Esophagus muscularis mucosa (tissue), 4 donors: ENCODE data around the gene SEMA6D. TPM values are rescaled to one million over a fixed set of nuclear protein-coding genes. Genes with fewer than 3 reads are reported as not detected.

Experiments used
- DNase-seq: peaks from one replicate; pipeline ENCODE4 v3.0.0-alpha.2; 2017; ENCODE audit errors: extremely low spot score
- H3K27ac ChIP-seq, 4 donors: fragments of 200-600 bp; sonication (generic); replicated peaks in 1 of 4; 1 replicate in 3 of 4; 2 replicates in 1 of 4; pipeline ENCODE4 v1.5.1; 2016 to 2019; ENCODE audit warnings: mild to moderate bottlenecking in 1 of 4
- H3K27me3 ChIP-seq, 4 donors: fragments of 200-600 bp; sonication (generic); one replicate each; pipeline versions ENCODE4 v1.5.1 to v1.6.0; 2016 to 2019
- H3K36me3 ChIP-seq, 4 donors: fragments of 200-600 bp; sonication (generic); one replicate each; pipeline ENCODE4 v1.5.1; 2016 to 2019
- H3K4me1 ChIP-seq, 4 donors: fragments of 200-600 bp; sonication (generic); one replicate each; pipeline ENCODE4 v1.5.1; 2016 to 2019
- H3K4me3 ChIP-seq, 4 donors: fragments of 200-600 bp; sonication (generic); 1 replicate in 2 of 4; 2 replicates in 2 of 4; pipeline ENCODE4 v1.5.1; 2016 to 2019; ENCODE audit warnings: mild to moderate bottlenecking in 4 of 4, moderate library complexity in 1 of 4
- H3K9me3 ChIP-seq, 4 donors: fragments of 200-600 bp; sonication (generic); 1 replicate in 3 of 4; 2 replicates in 1 of 4; pipeline ENCODE4 v1.5.1; 2016 to 2019
- EP300 ChIP-seq: sonication (generic); formaldehyde crosslinking; IDR thresholded peaks from one replicate; pipeline ENCODE4 v1.6.1; 2017; ENCODE audit warnings: antibody characterized with exemption
- POLR2A ChIP-seq: fragments of 450-650 bp; IDR thresholded peaks from one replicate; pipeline ENCODE4 v1.6.1; 2017; ENCODE audit warnings: antibody characterized with exemption, moderate library complexity, mild to moderate bottlenecking, low read depth
- POLR2AphosphoS5 ChIP-seq, 2 donors: sonication (generic); formaldehyde crosslinking; IDR thresholded peaks; one replicate each; pipeline ENCODE4 v1.6.1; 2017; ENCODE audit warnings: antibody characterized with exemption in 2 of 2
- WGBS: methylation state at CpG from one replicate; pipeline ENCODE4 v1.1.5; 2018; 5-methylcytosine and 5-hydroxymethylcytosine counted together
- intact Hi-C: fragments of 100-400 bp; cut with DNase I; formaldehyde crosslinking; loops from one replicate; pipeline ENCODE4 v1.15.1; 2023
- total RNA-seq, 4 donors: library from RNA; depleted of rRNA; stranded (reverse); fragments of >200 nt; gene quantifications; one replicate each; pipeline versions ENCODE4 v1.1.0 to v1.2.1, GENCODE V29; 2016
- TF ChIP-seq, protein P1 (sequence below), 3 experiments: fragments of 200-600 bp in 2 of 3; fragments of 450-650 bp in 1 of 3; sonication (generic) in 2 of 3; IDR thresholded peaks; one replicate each; pipeline ENCODE4 v1.5.1; 2017 to 2019; ENCODE audit warnings: antibody characterized with exemption in 3 of 3, mild to moderate bottlenecking in 2 of 3, moderate library complexity in 1 of 3

Gene SEMA6D
- total RNA-seq, 4 donors from 2014 or later, result 2.1 to 5.2 (median 3.8) TPM

DNA sequence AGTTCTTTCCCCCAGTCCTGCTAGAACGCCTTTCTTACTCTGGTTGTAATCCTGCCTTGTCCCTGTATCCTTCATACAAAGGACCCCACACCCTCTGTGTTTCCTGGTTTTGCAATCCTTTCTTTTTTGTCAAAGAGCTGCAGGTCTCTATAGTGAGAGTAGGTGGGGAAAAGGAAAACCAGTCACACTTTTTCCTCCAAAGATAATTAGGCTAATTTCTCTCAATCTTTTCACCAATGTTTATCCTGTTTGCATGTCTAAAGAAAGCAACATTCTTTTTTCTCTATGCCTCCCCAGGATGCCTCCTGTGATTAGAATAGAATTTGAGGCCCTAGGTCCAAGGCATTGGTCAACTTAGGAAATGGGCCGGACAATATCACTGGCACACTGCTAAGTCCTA lies 25.4 kb downstream of the SEMA6D start:
- DNase-seq, result no peak
- no peak for TF ChIP-seq EP300
- TF ChIP-seq POLR2A, result no peak
- TF ChIP-seq, protein P1, sequence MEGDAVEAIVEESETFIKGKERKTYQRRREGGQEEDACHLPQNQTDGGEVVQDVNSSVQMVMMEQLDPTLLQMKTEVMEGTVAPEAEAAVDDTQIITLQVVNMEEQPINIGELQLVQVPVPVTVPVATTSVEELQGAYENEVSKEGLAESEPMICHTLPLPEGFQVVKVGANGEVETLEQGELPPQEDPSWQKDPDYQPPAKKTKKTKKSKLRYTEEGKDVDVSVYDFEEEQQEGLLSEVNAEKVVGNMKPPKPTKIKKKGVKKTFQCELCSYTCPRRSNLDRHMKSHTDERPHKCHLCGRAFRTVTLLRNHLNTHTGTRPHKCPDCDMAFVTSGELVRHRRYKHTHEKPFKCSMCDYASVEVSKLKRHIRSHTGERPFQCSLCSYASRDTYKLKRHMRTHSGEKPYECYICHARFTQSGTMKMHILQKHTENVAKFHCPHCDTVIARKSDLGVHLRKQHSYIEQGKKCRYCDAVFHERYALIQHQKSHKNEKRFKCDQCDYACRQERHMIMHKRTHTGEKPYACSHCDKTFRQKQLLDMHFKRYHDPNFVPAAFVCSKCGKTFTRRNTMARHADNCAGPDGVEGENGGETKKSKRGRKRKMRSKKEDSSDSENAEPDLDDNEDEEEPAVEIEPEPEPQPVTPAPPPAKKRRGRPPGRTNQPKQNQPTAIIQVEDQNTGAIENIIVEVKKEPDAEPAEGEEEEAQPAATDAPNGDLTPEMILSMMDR (IDR thresholded peaks at IDR 0.05), result no peak
- no peak for TF ChIP-seq POLR2AphosphoS5 (IDR thresholded peaks at IDR 0.05)
- H3K27ac ChIP-seq, result no peak overlapping the region
- no peaks in the 10 kb centered on the region for H3K27me3 ChIP-seq
- 86% methylated on average over 2 of the region's 2 CpGs for WGBS
- no peaks in the 10 kb centered on the region for H3K9me3 ChIP-seq
- H3K4me1 ChIP-seq, result peaks cover 0 to 8% (median 4%) of the 10 kb centered on the region in 4 donors
- H3K36me3 ChIP-seq, result no peaks in the 10 kb centered on the region
- no peak overlapping the region for H3K4me3 ChIP-seq
- intact Hi-C loops, result no loop called here

DNA sequence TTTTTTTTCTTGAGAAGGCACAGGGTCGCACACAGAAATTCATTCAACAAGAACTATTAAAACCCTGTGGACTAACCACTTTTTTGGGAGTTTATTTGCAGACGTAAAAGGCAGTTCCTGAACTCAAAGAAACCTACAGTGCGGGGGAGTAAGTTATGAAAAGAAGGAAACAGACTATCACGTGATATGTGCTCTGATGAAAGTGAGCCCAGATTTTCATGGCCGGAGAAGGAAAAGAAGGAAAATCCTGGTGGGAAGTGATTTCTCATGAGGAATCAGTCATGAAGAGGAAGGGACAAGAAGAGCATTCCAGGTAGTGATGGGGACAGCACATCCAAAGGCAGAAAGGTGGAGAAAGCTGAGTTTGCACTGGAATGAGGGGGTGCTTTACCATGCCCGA lies 26.1 kb downstream of the SEMA6D start:
- no peak for TF ChIP-seq POLR2AphosphoS5 (IDR thresholded peaks at IDR 0.05)
- H3K36me3 ChIP-seq, result no peaks in the 10 kb centered on the region
- H3K27ac ChIP-seq, result no peak overlapping the region
- intact Hi-C loops, result no loop called here
- peaks cover 0 to 8% (median under 1%) of the 10 kb centered on the region in 4 donors for H3K4me1 ChIP-seq
- no peak for DNase-seq
- 85% methylated on average over 6 of the region's 6 CpGs for whole genome bisulfite sequencing
- no peaks in the 10 kb centered on the region for H3K27me3 ChIP-seq
- no peak overlapping the region for H3K4me3 ChIP-seq
- H3K9me3 ChIP-seq, result no peaks in the 10 kb centered on the region

DNA sequence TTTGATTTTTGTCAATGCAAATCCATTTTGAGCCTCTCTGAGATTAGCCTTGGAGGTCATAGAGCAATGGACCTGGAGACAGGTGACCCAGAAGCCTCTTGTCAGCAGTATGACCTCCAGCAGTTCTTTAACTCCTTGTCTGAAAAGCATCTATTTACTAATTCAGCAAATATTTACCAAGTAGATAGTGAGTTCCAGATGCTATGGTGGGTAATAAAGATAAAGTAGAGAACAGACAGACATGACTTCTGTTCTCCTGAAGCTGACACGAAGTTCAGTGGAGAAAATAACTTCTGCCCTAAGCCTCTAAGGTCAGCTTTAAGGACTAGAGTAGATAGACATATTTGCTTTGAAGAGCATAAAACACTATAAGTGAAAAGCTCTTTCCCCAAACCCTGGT lies 26.6 kb downstream of the SEMA6D start:
- Histone ChIP-seq H3K36me3 (no peaks in the 10 kb centered on the region), H3K27ac (no peak overlapping the region), H3K27me3 (no peaks in the 10 kb centered on the region), H3K4me3 (no peak overlapping the region), H3K9me3 (no peaks in the 10 kb centered on the region), H3K4me1 (peaks cover 0 to 8% (median 0%) of the 10 kb centered on the region in 4 donors)
- 75% methylated on average over 1 of the region's 1 CpG for WGBS
- no peak for DNase-seq
- intact Hi-C loops, result no loop called here
- TF ChIP-seq POLR2AphosphoS5 (IDR thresholded peaks at IDR 0.05) (no peak), POLR2A (no peak), EP300 (no peak)
- TF ChIP-seq, protein P1 (IDR thresholded peaks at IDR 0.05), result no peak

DNA sequence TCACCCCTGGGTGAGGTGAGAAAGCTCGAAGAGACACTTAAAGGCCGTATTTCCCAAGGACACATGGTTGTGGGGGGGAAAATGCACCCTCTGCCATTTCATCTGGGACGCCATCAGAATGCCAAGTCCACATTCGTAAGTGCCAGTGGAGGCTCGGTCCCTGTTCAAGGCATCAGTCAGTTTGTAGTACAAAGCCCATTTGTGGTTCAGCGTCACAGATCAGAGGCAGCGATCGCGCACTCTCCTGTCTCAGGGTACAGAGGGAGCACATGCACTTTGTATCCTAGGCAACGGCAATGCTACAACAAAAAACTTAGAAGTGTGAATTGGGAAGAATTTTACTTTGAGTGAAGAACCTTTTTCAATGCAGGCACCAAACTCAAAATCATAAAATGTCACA lies 27.2 kb downstream of the SEMA6D start:
- Histone ChIP-seq H3K36me3 (no peaks in the 10 kb centered on the region), H3K27me3 (no peaks in the 10 kb centered on the region), H3K27ac (no peak overlapping the region), H3K4me3 (no peak overlapping the region), H3K4me1 (peaks cover 0 to 8% (median 0%) of the 10 kb centered on the region in 4 donors), H3K9me3 (no peaks in the 10 kb centered on the region)
- intact Hi-C loops, result no loop called here
- DNase-seq, result no peak
- WGBS, result 95% methylated on average over 8 of the region's 10 CpGs
- TF ChIP-seq POLR2A (no peak), POLR2AphosphoS5 (IDR thresholded peaks at IDR 0.05) (no peak), EP300 (no peak)
- TF ChIP-seq, protein P1 (IDR thresholded peaks at IDR 0.05), result no peak

DNA sequence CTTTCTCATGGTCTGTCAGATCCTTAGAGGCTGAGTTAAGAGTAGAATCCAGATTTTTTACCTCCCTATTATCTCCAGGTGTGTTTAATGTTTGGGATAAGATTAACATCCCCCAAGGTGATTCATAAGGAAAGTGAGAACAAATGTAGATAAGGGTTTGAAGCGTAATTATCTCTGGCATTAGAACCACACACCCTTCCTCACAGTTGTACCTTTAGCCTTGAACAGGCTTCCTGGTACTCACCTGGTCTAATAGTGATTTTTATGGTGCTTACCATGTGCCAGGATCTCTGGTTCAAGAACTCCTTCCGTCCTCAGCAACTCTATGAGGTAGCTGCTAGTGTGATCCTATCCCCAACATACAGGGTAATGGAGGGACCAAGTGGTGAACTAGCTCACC lies 27.7 kb downstream of the SEMA6D start:
- no peaks in the 10 kb centered on the region for H3K36me3 ChIP-seq
- TF ChIP-seq, protein P1 (IDR thresholded peaks at IDR 0.05), result no peak
- TF ChIP-seq POLR2A (no peak), POLR2AphosphoS5 (IDR thresholded peaks at IDR 0.05) (no peak), EP300 (no peak)
- H3K27ac ChIP-seq, result no peak overlapping the region
- intact Hi-C loops, result no loop called here
- H3K27me3 ChIP-seq, result no peaks in the 10 kb centered on the region
- H3K4me1 ChIP-seq, result peaks cover 0 to 11% (median 0%) of the 10 kb centered on the region in 4 donors
- H3K9me3 ChIP-seq, result no peaks in the 10 kb centered on the region
- no peak overlapping the region for H3K4me3 ChIP-seq
- no peak for DNase-seq
- 89% methylated on average over 2 of the region's 2 CpGs for WGBS
